CD14-positive monocyte (primary cell): Measurements from ENCODE around the gene TTC3. TPM values are rescaled to one million over a fixed set of nuclear protein-coding genes. Genes with fewer than 3 reads are reported as not detected.

Source experiments
- DNase-seq, 3 donors: peaks; one replicate each; pipeline ENCODE4 v3.0.0-alpha.2; 2011 to 2022
- H2AFZ ChIP-seq: 2 replicates; pipeline ENCODE4 v1.6.0; 2012; ENCODE audit warnings: mild to moderate bottlenecking, low read depth, low read length, inconsistent platforms; ENCODE audit not compliant: insufficient read depth, poor library complexity, severe bottlenecking
- H3K27ac ChIP-seq, 2 donors: 1 replicate in 1 of 2; 2 replicates in 1 of 2; pipeline ENCODE4 v1.5.1; 2012 to 2013; ENCODE audit warnings: low read length in 2 of 2, control low read depth in 1 of 2, inconsistent platforms in 1 of 2, low read depth in 1 of 2, mild to moderate bottlenecking in 1 of 2
- H3K27me3 ChIP-seq, 2 donors: one replicate each; pipeline versions ENCODE4 v1.6.0 to v1.6.1; 2011 to 2013; ENCODE audit warnings: low read length in 2 of 2; ENCODE audit not compliant: control insufficient read depth in 2 of 2, insufficient read depth in 2 of 2
- H3K36me3 ChIP-seq, 2 donors: replicated peaks in 1 of 2; 1 replicate in 1 of 2; 2 replicates in 1 of 2; pipeline versions ENCODE4 v1.5.1 to v1.6.1; 2012 to 2013; ENCODE audit warnings: low read length in 2 of 2, control low read depth in 1 of 2, inconsistent platforms in 1 of 2, mild to moderate bottlenecking in 1 of 2; ENCODE audit not compliant: insufficient read depth in 2 of 2, control insufficient read depth in 1 of 2
- H3K4me1 ChIP-seq, 2 donors: 1 replicate in 1 of 2; 2 replicates in 1 of 2; pipeline versions ENCODE4 v1.5.1 to v1.6.1; 2012 to 2013; ENCODE audit warnings: low read length in 2 of 2, control low read depth in 1 of 2, inconsistent platforms in 1 of 2, mild to moderate bottlenecking in 1 of 2, moderate library complexity in 1 of 2; ENCODE audit not compliant: insufficient read depth in 2 of 2, control insufficient read depth in 1 of 2
- H3K4me2 ChIP-seq: replicated peaks from 2 replicates; pipeline ENCODE3; 2012; ENCODE audit warnings: low read length, moderate library complexity, mild to moderate bottlenecking; ENCODE audit not compliant: poor library complexity, severe bottlenecking; ENCODE audit errors: extremely low read depth
- H3K4me3 ChIP-seq, 3 experiments: fragments of 200-600 bp in 1 of 3; sonication (generic) in 1 of 3; replicated peaks in 1 of 3; 1 replicate in 2 of 3; 2 replicates in 1 of 3; pipeline ENCODE4 v1.5.1; 2011 to 2013; ENCODE audit warnings: low read length in 3 of 3, mild to moderate bottlenecking in 3 of 3, control low read depth in 2 of 3, low read depth in 2 of 3, inconsistent platforms in 1 of 3, moderate library complexity in 1 of 3
- H3K79me2 ChIP-seq: 2 replicates; pipeline ENCODE4 v1.6.0; 2012; ENCODE audit warnings: mild to moderate bottlenecking, control low read depth, inconsistent platforms, low read length, moderate library complexity; ENCODE audit not compliant: insufficient read depth
- H3K9ac ChIP-seq: 2 replicates; pipeline ENCODE4 v1.6.0; 2017; ENCODE audit warnings: low read length, mild to moderate bottlenecking; ENCODE audit not compliant: insufficient read depth, poor library complexity, severe bottlenecking
- H3K9me3 ChIP-seq, 2 donors: replicated peaks in 1 of 2; 1 replicate in 1 of 2; 2 replicates in 1 of 2; pipeline versions ENCODE4 v1.5.1 to v1.6.1; 2012 to 2013; ENCODE audit warnings: low read length in 2 of 2, control low read depth in 1 of 2; ENCODE audit not compliant: control insufficient read depth in 1 of 2, insufficient read depth in 1 of 2
- H4K20me1 ChIP-seq: 2 replicates; pipeline ENCODE4 v1.6.0; 2012; ENCODE audit warnings: mild to moderate bottlenecking, low read length, control low read depth, moderate library complexity; ENCODE audit not compliant: insufficient read depth
- H3K27ac Mint-ChIP-seq, 7 donors: one replicate each; pipeline ENCODE4 v1.8.0; 2020; ENCODE audit warnings: mild to moderate bottlenecking in 7 of 7, mixed read lengths in 7 of 7, moderate library complexity in 6 of 7, inconsistent platforms in 2 of 7
- H3K27me3 Mint-ChIP-seq, 3 donors: one replicate each; pipeline ENCODE4 v1.8.0; 2021 to 2022; ENCODE audit warnings: low read depth in 3 of 3, mild to moderate bottlenecking in 3 of 3, mixed read lengths in 3 of 3, moderate library complexity in 3 of 3, inconsistent platforms in 1 of 3
- H3K36me3 Mint-ChIP-seq, 2 donors: one replicate each; pipeline ENCODE4 v1.8.0; 2020; ENCODE audit warnings: mixed read lengths in 2 of 2, inconsistent platforms in 1 of 2, mild to moderate bottlenecking in 1 of 2
- H3K4me1 Mint-ChIP-seq: one replicate; pipeline ENCODE4 v1.8.0; 2020; ENCODE audit warnings: mild to moderate bottlenecking, mixed read lengths
- H3K4me3 Mint-ChIP-seq, 2 donors: one replicate each; pipeline ENCODE4 v1.8.0; 2020; ENCODE audit warnings: mild to moderate bottlenecking in 2 of 2, mixed read lengths in 2 of 2, moderate library complexity in 1 of 2
- H3K9me3 Mint-ChIP-seq, 7 donors: one replicate each; pipeline ENCODE4 v1.8.0; 2020 to 2022; ENCODE audit warnings: mixed read lengths in 7 of 7, mild to moderate bottlenecking in 6 of 7, moderate library complexity in 6 of 7, inconsistent platforms in 2 of 7
- WGBS: methylation state at CpG from one replicate; pipeline ENCODE4 v1.1.5; 2013; ENCODE audit warnings: missing lambda C conversion rate; ENCODE audit not compliant: insufficient coverage; 5-methylcytosine and 5-hydroxymethylcytosine counted together
- intact Hi-C, 2 donors: fragments of 100-400 bp; cut with micrococcal nuclease; formaldehyde crosslinking; loops; one replicate each; pipeline versions ENCODE4 v1.15.0 to v1.15.1; 2023
- polyA plus RNA-seq, 3 donors: library from polyadenylated mRNA; depleted of rRNA in 1 of 3; unstranded in 2 of 3; stranded (reverse) in 1 of 3; fragments of 300-500 nt in 2 of 3; fragments of >200 nt in 1 of 3; fragmentation: Illumina TruSeq in 2 of 3; gene quantifications; 1 replicate in 2 of 3; 2 replicates in 1 of 3; pipeline ENCODE4 v1.2.3, GENCODE V29; 2012 to 2021
- TF ChIP-seq, protein P1 (sequence below): fragments of 200-600 bp; IDR thresholded peaks from one replicate; pipeline ENCODE4 v1.8.0; 2022; ENCODE audit warnings: antibody characterized with exemption, mild to moderate bottlenecking

TTC3 gene
- polyA plus RNA-seq, 3 donors = 9.6 to 35.4 (median 17.9) TPM

DNA sequence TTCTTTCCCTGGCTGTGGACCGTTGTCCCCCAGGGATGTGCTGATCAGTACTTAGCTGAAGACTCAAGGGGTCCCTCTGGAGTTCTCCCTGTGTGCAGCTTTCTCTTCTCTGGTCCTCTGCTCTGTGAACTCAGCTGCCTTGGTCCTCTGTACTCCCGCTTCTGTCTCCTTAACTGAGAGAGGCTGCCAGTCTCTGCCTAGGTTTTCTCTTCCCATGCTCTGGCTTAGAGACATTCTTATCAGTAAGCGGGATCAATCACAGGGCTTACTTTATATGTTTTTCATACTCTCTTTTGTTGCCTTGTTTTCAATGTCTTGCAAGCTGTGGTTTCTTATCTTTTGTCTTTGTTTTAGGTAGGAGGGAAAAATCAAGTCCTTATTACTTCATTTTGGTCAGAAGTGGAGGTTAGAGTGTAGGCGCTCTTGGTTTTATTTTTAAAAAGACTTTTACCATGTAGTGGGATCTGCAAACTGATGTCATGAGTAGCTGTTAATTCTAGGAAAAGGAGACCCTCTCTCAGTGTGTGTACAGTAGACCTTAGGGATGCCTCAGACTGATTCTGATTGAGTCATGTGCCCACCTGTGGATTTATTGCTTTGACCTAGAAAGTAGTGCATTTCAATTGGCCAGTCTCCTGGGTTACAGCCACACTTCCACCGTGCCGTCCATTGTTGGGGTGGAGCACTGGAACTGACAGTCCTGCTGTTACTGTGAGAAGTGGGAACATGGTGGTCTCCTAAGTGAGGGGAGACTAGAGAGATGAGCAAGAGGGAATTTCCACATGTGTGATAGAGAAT is 46.6 kb downstream of the TTC3 start:
- intact Hi-C loops = no loop called here
- TF ChIP-seq, protein P1, sequence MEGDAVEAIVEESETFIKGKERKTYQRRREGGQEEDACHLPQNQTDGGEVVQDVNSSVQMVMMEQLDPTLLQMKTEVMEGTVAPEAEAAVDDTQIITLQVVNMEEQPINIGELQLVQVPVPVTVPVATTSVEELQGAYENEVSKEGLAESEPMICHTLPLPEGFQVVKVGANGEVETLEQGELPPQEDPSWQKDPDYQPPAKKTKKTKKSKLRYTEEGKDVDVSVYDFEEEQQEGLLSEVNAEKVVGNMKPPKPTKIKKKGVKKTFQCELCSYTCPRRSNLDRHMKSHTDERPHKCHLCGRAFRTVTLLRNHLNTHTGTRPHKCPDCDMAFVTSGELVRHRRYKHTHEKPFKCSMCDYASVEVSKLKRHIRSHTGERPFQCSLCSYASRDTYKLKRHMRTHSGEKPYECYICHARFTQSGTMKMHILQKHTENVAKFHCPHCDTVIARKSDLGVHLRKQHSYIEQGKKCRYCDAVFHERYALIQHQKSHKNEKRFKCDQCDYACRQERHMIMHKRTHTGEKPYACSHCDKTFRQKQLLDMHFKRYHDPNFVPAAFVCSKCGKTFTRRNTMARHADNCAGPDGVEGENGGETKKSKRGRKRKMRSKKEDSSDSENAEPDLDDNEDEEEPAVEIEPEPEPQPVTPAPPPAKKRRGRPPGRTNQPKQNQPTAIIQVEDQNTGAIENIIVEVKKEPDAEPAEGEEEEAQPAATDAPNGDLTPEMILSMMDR = no peak
- H3K9me3 Mint-ChIP-seq = no peaks in the 10 kb centered on the region
- Histone ChIP-seq H4K20me1 (no peaks in the 10 kb centered on the region), H3K79me2 (no peaks in the 10 kb centered on the region), H3K4me3 (no peak overlapping the region), H3K27me3 (no peaks in the 10 kb centered on the region), H2AFZ (no peak overlapping the region), H3K4me2 (no peak overlapping the region), H3K9ac (no peak overlapping the region), H3K36me3 (peaks cover 10 to 27% of the 10 kb centered on the region in 2 donors), H3K27ac (no peak overlapping the region), H3K9me3 (no peaks in the 10 kb centered on the region), H3K4me1 (no peaks in the 10 kb centered on the region)
- peak overlapping the region in 2 of 7 donors; percentile 31 for H3K27ac Mint-ChIP-seq
- 97% methylated on average over 4 of the region's 6 CpGs for WGBS
- no peak for DNase-seq
- no peaks in the 10 kb centered on the region for H3K27me3 Mint-ChIP-seq
- no peak overlapping the region for H3K4me3 Mint-ChIP-seq
- peaks cover 16 to 30% of the 10 kb centered on the region in 2 donors for H3K36me3 Mint-ChIP-seq
- H3K4me1 Mint-ChIP-seq = no peaks in the 10 kb centered on the region

DNA sequence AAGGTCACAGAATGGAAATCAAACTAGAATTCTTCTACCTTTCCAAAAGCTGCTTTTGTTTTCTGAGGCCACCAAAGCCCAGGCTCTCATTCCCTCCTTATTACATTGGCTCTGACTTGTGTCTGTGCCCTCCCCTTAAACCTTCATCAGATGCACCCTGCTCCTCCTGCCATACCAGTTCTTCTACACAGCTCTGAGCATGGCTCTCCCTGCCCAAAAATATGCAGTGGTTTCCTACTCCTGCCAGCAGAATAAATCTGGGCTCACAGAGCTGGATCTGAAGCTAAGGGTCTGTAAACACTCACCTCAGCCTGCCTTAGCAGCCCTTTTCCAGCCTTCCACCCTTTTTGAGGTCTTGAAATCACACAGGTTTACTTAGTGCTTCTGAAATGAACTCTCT is 55.0 kb downstream of the TTC3 start:
- Histone ChIP-seq H3K27ac (no peak overlapping the region), H3K9ac (no peak overlapping the region), H3K79me2 (no peaks in the 10 kb centered on the region), H3K27me3 (no peaks in the 10 kb centered on the region), H3K4me1 (no peaks in the 10 kb centered on the region), H3K4me2 (no peak overlapping the region), H3K4me3 (no peak overlapping the region), H2AFZ (no peak overlapping the region), H4K20me1 (no peaks in the 10 kb centered on the region), H3K9me3 (no peaks in the 10 kb centered on the region), H3K36me3 (peaks cover 47 to 69% of the 10 kb centered on the region in 2 donors)
- no peak for DNase-seq
- Mint-ChIP-seq H3K9me3 (no peaks in the 10 kb centered on the region), H3K36me3 (peaks cover 62 to 64% of the 10 kb centered on the region in 2 donors), H3K27me3 (no peaks in the 10 kb centered on the region), H3K27ac (peak overlapping the region in 1 of 7 donors; percentile 78), H3K4me3 (no peak overlapping the region), H3K4me1 (no peaks in the 10 kb centered on the region)
- intact Hi-C loops = no loop called here
- TF ChIP-seq, protein P1 = no peak
